ENCODE results near the gene ARRDC1.

The ARRDC1 gene

GRCh38 chr9:137606734-137607138 lies 1.2 kb downstream of the ARRDC1 start:
- peak overlapping the region; percentile 75 for H3K4me3 ChIP-seq (ENCODE audit: low read length)

GRCh38 chr9:137607141-137607857 lies 1.8 kb downstream of the ARRDC1 start:
- Histone ChIP-seq H3K36me3 (ENCODE audit: control insufficient read depth, insufficient read depth, low read length) (peaks cover 3% of the 10 kb centered on the region), H3K9ac (ENCODE audit: low read length) (peak overlapping the region; percentile 80), H3K27me3 (ENCODE audit: control insufficient read depth, insufficient read depth, low read length) (no peaks in the 10 kb centered on the region), H3K4me1 (ENCODE audit: control insufficient read depth, insufficient read depth, low read length) (peaks cover 39% of the 10 kb centered on the region), H3K9me3 (ENCODE audit: control insufficient read depth, low read length) (no peaks in the 10 kb centered on the region), H3K4me3 (ENCODE audit: low read length) (peak overlapping the region; percentile 75)

More at GRCh38 chr9:137606734-137607138, 1.2 kb downstream of the ARRDC1 start:
- Histone ChIP-seq H3K4me1 (ENCODE audit: control insufficient read depth, insufficient read depth, low read length) (peaks cover 33% of the 10 kb centered on the region), H3K9ac (ENCODE audit: low read length) (peak overlapping the region; percentile 80), H3K36me3 (ENCODE audit: control insufficient read depth, insufficient read depth, low read length) (peaks cover 3% of the 10 kb centered on the region), H3K9me3 (ENCODE audit: control insufficient read depth, low read length) (no peaks in the 10 kb centered on the region), H3K27me3 (ENCODE audit: control insufficient read depth, insufficient read depth, low read length) (no peaks in the 10 kb centered on the region)

GRCh38 chr9:137610944-137611343 lies 5.5 kb downstream of the ARRDC1 start:
- no peak overlapping the region for H3K4me3 ChIP-seq (ENCODE audit: low read length)
- no peaks in the 10 kb centered on the region for H3K9me3 ChIP-seq (ENCODE audit: control insufficient read depth, low read length)
- peak overlapping the region; percentile 68 for H3K9ac ChIP-seq (ENCODE audit: low read length)
- H3K36me3 ChIP-seq (ENCODE audit: control insufficient read depth, insufficient read depth, low read length) = peaks cover 3% of the 10 kb centered on the region
- no peaks in the 10 kb centered on the region for H3K27me3 ChIP-seq (ENCODE audit: control insufficient read depth, insufficient read depth, low read length)
- H3K4me1 ChIP-seq (ENCODE audit: control insufficient read depth, insufficient read depth, low read length) = peaks cover 52% of the 10 kb centered on the region

- Histone ChIP-seq H3K4me1 (ENCODE audit: control insufficient read depth, insufficient read depth, low read length) (peaks cover 48% of the 10 kb centered on the region), H3K27me3 (ENCODE audit: control insufficient read depth, insufficient read depth, low read length) (no peaks in the 10 kb centered on the region), H3K9ac (ENCODE audit: low read length) (peak overlapping the region; percentile 68), H3K9me3 (ENCODE audit: control insufficient read depth, low read length) (no peaks in the 10 kb centered on the region), H3K4me3 (ENCODE audit: low read length) (no peak overlapping the region), H3K36me3 (ENCODE audit: control insufficient read depth, insufficient read depth, low read length) (peaks cover 11% of the 10 kb centered on the region)
Measured at GRCh38 chr9:137611623-137612609, 6.4 kb downstream of the ARRDC1 start.

GRCh38 chr9:137612741-137613142 lies 7.3 kb downstream of the ARRDC1 start:
- Histone ChIP-seq H3K27me3 (ENCODE audit: control insufficient read depth, insufficient read depth, low read length) (no peaks in the 10 kb centered on the region), H3K9me3 (ENCODE audit: control insufficient read depth, low read length) (no peaks in the 10 kb centered on the region), H3K4me3 (ENCODE audit: low read length) (no peak overlapping the region), H3K9ac (ENCODE audit: low read length) (peak overlapping the region; percentile 68), H3K4me1 (ENCODE audit: control insufficient read depth, insufficient read depth, low read length) (peaks cover 42% of the 10 kb centered on the region), H3K36me3 (ENCODE audit: control insufficient read depth, insufficient read depth, low read length) (peaks cover 11% of the 10 kb centered on the region)

- Histone ChIP-seq H3K36me3 (ENCODE audit: control insufficient read depth, insufficient read depth, low read length) (peaks cover 11% of the 10 kb centered on the region), H3K9ac (ENCODE audit: low read length) (peak overlapping the region; percentile 68), H3K4me1 (ENCODE audit: control insufficient read depth, insufficient read depth, low read length) (peaks cover 46% of the 10 kb centered on the region), H3K9me3 (ENCODE audit: control insufficient read depth, low read length) (no peaks in the 10 kb centered on the region), H3K4me3 (ENCODE audit: low read length) (no peak overlapping the region), H3K27me3 (ENCODE audit: control insufficient read depth, insufficient read depth, low read length) (no peaks in the 10 kb centered on the region)
Measured at GRCh38 chr9:137613259-137613658, 7.8 kb downstream of the ARRDC1 start.

GRCh38 chr9:137613738-137614523 lies 8.4 kb downstream of the ARRDC1 start:
- Histone ChIP-seq H3K36me3 (ENCODE audit: control insufficient read depth, insufficient read depth, low read length) (peaks cover 8% of the 10 kb centered on the region), H3K9me3 (ENCODE audit: control insufficient read depth, low read length) (no peaks in the 10 kb centered on the region), H3K4me1 (ENCODE audit: control insufficient read depth, insufficient read depth, low read length) (peaks cover 40% of the 10 kb centered on the region), H3K4me3 (ENCODE audit: low read length) (no peak overlapping the region), H3K27me3 (ENCODE audit: control insufficient read depth, insufficient read depth, low read length) (no peaks in the 10 kb centered on the region), H3K9ac (ENCODE audit: low read length) (peak overlapping the region; percentile 6)

GRCh38 chr9:137614631-137615386 lies 9.3 kb downstream of the ARRDC1 start:
- Histone ChIP-seq H3K4me3 (ENCODE audit: low read length) (no peak overlapping the region), H3K4me1 (ENCODE audit: control insufficient read depth, insufficient read depth, low read length) (peaks cover 40% of the 10 kb centered on the region), H3K9ac (ENCODE audit: low read length) (peak overlapping the region; percentile 11), H3K9me3 (ENCODE audit: control insufficient read depth, low read length) (no peaks in the 10 kb centered on the region), H3K36me3 (ENCODE audit: control insufficient read depth, insufficient read depth, low read length) (peaks cover 8% of the 10 kb centered on the region), H3K27me3 (ENCODE audit: control insufficient read depth, insufficient read depth, low read length) (no peaks in the 10 kb centered on the region)

GRCh38 chr9:137615387-137615871 lies 9.9 kb downstream of the ARRDC1 start:
- Histone ChIP-seq H3K4me1 (ENCODE audit: control insufficient read depth, insufficient read depth, low read length) (peaks cover 45% of the 10 kb centered on the region), H3K36me3 (ENCODE audit: control insufficient read depth, insufficient read depth, low read length) (peaks cover 8% of the 10 kb centered on the region), H3K4me3 (ENCODE audit: low read length) (no peak overlapping the region), H3K27me3 (ENCODE audit: control insufficient read depth, insufficient read depth, low read length) (no peaks in the 10 kb centered on the region), H3K9me3 (ENCODE audit: control insufficient read depth, low read length) (no peaks in the 10 kb centered on the region), H3K9ac (ENCODE audit: low read length) (peak overlapping the region; percentile 11)

- Histone ChIP-seq H3K36me3 (ENCODE audit: control insufficient read depth, insufficient read depth, low read length) (peaks cover 8% of the 10 kb centered on the region), H3K9ac (ENCODE audit: low read length) (peak within 1 kb of the TSS; percentile 83), H3K4me3 (ENCODE audit: low read length) (peak within 1 kb of the TSS; percentile 38), H3K4me1 (ENCODE audit: control insufficient read depth, insufficient read depth, low read length) (peaks cover 23% of the 10 kb centered on the region), H3K9me3 (ENCODE audit: control insufficient read depth, low read length) (no peaks in the 10 kb centered on the region), H3K27me3 (ENCODE audit: control insufficient read depth, insufficient read depth, low read length) (no peaks in the 10 kb centered on the region)
Measured at GRCh38 chr9:137618105-137619067, 12.9 kb downstream of the ARRDC1 start, which contains the start of gene EHMT1. EHMT1 (plus strand) TSS chr9:137619005; CDS start chr9:137619029, 24 bp downstream.

Data from mucosa of stomach (tissue), 1 donor.